DMS153 treated with DMSO at 0.1 percent for 48 hours (cell line): ENCODE data around the gene NRXN3.
A peak's percentile ranks its signal among the peaks of the same experiment; 100 is the strongest.

Experiments
- DNase-seq: peaks from one replicate; lab custom pipeline; 2025; ENCODE audit not compliant: unreplicated experiment; lab: John Stamatoyannopoulos, UW

NRXN3 gene

DNA sequence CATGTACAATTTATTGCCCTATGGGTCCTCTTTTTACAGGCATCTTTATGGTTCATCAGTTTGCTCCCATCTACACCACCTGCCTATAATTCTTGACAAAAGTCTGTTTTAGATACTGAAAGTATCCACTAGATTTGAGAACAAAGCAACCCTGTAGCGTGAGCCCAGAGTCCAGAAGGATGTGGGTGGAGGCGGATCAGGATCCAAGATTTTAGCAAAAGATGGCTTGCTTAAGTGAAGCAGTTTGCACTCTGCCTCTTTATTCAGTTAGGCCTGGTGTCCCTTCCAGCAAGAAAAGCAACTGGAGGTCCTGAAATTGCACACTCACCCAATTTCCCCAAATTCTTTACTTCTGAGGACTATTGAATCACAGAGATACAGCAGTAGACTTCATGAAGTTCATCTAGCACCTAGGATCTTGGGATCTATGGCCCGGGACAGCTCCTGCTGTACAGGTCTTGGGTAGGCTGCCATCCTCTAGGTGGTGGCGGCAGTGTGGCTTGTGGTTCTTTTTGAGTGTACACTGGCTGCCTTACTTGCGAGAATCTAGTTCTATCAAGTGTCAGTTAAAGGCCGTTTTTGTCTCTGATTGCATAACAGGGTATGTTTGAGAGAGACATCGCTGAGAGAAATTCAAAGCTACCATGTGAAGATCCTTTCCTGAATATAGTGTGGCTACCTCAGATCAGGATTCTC is 873.2 kb downstream of the NRXN3 start:
- DNase-seq: no peak

- peak; percentile 70 for DNase-seq
Observed at GRCh38 chr14:79044894-79045624, 874.9 kb downstream of the NRXN3 start.

DNA sequence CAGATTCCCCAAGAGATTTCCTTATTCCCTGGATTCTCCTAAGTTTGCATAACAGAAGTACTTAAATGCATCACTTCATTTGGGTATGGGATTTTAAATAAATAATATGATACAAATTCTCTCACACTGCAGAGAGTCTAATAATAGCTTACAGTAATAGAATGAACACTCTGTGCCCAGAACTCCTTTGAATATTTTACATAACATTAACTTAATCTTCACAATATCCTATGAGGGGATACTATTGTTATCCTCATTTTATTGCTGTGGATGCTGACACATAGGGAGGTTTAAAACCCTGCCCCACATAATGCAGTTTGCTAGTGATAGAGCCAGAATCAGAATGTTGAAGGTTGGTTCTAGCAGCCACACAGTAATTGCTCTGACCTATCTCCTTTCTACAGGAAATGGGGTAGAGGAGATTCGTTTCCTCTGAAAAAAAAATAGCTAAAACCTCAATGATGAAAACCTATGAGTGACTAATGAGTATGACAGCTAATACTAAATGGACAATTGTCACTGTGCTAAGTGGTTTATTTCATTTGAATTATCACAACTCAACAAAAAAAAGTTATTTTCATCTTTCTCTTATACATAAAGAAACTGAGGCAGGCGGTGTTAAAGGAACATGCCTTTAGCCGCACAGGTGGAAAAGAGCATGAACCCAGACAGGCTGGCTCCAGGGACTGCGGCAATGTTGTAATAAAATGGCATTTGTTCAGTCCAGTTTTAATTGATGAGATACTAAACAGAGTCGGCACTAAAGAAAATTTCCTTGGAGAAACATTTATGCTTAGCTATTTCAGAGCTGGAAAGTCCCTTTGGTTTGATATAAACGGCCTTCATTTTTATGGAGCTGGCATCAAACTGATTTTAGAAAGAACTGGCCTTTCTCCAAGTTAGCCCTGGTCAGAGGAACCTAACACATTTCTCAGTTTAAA is 880.9 kb downstream of the NRXN3 start:
- no peak for DNase-seq

GRCh38 chr14:79051742-79052141 is 881.6 kb downstream of the NRXN3 start:
- DNase-seq: no peak

DNA sequence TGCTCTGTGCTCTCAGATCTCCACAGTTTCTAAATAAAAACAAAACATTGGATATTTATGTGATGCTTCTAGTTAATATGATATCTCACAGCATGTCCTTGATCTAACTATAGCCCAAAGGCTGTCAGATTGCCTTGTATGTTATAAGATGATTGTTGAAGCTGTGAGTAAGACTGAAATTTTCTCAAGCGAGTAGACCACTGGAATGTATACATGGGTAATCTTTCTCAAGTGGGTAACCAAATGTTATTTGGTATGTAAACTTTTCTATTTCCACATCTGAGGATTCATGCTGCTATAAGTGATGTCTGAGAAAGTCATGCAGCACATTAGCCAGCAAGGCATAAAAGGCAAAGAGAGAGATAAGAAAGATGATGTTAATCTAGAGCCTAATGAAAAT is 886.7 kb downstream of the NRXN3 start:
- DNase-seq: no peak

DNA sequence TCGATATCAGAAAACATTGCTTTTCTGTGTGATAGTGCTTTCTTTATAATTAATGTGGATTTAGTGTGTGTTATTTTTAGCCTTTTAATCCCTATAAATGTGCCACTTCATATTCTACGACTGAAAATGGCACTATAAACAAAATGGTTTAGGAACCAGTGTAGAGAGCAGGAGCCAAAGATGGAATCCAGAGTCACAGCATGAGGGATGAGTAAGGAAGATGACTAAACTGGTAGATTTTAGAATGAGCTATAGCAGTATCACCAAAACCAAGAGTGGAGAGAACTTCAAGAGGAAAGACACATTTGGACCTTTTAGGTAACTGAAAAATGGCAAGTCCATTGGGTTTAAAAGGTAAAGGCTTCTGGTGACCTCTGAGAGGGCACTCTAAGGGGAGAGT is 887.2 kb downstream of the NRXN3 start:
- no peak for DNase-seq

GRCh38 chr14:79062226-79062625 is 892.1 kb downstream of the NRXN3 start:
- DNase-seq: no peak

- DNase-seq: no peak
Observed at GRCh38 chr14:79064214-79064613, 894.0 kb downstream of the NRXN3 start.

DNA sequence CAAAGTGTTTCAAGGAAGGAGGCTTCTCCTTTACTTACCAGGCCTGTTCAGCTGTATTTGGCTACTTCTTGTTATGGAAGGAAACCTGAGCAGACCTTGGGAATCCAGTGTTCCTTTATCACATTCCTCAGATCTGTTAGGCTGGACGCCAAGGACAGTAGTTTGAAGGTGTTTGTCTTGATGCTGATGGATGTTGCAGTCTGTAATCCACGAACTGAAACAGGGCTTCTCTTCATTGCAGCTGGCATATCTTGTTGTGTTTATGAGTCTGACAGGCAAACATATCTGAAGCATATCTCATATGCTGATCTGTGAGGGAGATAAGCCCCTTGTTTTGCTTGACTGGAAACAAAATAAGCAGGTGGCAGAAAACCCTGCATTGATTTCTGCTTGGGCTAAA is 904.3 kb downstream of the NRXN3 start:
- no peak for DNase-seq

- no peak for DNase-seq
Observed at GRCh38 chr14:79076428-79076827, 906.3 kb downstream of the NRXN3 start.

DNA sequence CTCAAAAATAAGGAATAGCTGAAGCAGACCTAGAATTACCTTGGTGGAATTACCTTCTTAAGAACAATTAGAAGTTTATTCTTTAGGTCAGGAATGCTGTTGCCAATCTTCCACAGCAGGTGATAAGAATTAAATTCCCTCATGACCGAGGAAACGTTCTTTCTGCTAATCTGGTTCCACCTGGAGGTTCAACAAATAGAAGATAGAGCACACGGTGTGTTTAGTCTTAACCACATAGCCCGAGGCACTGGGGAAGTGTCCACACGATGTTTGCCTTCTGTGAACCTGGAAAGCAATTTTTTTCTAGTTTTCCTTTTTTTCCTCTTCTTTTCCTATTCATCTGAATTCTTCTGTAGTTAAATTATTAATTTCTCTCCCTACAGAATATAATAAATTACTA is 906.9 kb downstream of the NRXN3 start:
- no peak for DNase-seq

GRCh38 chr14:79080040-79080439 is 909.9 kb downstream of the NRXN3 start:
- no peak for DNase-seq

- no peak for DNase-seq
Observed at GRCh38 chr14:79082883-79083282, 912.7 kb downstream of the NRXN3 start.

DNA sequence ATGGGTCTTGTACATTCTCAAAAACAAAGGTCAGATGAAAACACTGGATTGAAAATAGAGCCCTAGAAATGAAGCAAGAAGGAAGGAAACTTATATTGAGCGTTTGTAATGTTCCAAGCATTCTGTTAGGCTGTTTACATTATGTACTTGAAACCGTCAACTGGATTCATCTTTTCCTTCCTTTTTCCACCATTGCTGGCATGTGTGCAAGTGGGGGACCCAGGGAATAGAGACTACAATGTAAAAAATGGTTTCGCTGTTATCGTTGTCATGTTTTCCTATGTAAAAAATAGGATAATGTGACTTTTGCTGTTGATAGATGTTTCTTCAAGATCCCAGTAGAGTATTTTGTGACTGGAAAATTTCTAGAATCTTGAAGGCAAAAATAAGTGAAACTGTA is 913.2 kb downstream of the NRXN3 start:
- DNase-seq: no peak

DNA sequence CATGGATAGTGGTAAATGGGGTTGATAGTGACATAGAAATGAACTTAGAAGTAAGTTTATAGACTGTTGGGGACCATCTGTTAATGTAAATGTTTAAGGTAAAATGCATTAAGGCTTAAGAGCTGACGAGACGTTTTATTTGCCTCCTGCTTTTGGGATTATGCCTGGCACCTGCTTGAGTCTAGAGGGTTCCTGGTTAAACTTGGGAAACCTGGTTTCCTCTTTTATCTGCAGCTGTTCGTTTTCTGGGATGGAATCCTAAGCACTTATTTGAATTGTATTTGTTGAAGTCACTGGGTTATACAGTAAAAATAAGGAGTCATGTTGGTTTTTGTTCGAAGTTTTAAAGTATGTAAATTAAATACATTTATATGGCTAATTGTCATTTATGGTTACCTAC is 914.7 kb downstream of the NRXN3 start:
- DNase-seq: no peak

- DNase-seq: no peak
Observed at GRCh38 chr14:79089576-79089975, 919.4 kb downstream of the NRXN3 start.

DNA sequence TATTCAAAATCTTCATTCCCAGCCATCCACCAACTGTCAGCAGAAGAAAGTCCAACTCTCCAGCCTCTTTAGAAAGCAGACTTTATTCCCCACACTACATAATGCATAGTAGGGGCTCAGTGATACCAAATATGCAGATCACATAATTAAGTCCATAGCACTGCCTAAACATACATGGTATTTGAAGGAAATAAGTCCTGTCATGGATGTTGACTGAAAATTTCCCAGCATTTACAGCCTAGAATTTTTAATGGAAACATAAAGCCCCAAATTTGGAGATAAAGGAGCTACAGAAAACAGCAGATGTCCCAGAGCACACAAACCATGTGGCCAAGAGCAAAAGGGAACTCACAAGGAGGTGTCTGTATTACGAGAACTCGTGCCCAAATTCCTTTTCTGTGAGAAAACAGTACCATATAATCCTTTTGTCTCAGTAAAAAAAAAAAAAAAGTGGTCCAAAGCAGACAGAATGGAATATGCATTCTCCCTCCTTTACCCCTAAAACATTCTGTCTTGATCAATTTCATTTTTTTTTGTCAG is 920.5 kb downstream of the NRXN3 start:
- no peak for DNase-seq

GRCh38 chr14:79091381-79091963 is 921.3 kb downstream of the NRXN3 start:
- no peak for DNase-seq

DNA sequence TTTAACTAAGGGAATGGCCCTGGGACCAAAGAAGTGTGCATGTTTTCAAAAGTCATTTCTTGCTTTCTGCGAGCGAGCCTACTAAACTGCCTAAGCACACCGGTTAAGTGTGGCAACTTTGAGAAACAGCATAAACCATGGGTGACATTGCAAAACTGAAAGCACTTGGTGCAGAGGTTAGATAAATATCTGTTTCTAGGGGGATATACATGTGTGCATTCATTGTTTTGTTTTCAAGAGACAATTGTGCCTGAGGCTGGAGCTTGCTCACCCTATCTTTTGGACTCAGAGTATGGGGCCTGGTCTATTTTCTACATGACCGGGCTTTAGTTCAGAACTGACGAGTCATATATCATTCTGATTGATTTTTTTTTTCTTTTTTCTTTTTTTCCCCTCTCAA is 923.4 kb downstream of the NRXN3 start:
- DNase-seq: no peak

GRCh38 chr14:79094951-79095350 is 924.8 kb downstream of the NRXN3 start:
- DNase-seq: no peak

- no peak for DNase-seq
Observed at GRCh38 chr14:79096811-79097210, 926.6 kb downstream of the NRXN3 start.
